HG02610 (cell line): Measurements from ENCODE around the gene FOSL2.
"Not testable (repeated sequence)": the region's sequence is repeated elsewhere in the genome, so short reads cannot be mapped to it uniquely, and the experiment has no call there.

Experiments used
- ATAC-seq: cut with Tn5 transposase; IDR thresholded peaks from one replicate; pipeline ENCODE4 v1.9.1; 2021; ENCODE audit warnings: mild to moderate bottlenecking, moderate library complexity; ENCODE audit not compliant: unreplicated experiment

FOSL2 gene

GRCh38 chr2:28371728-28372127 is 20.9 kb upstream of the FOSL2 start:
- not testable (repeated sequence) for ATAC-seq

DNA sequence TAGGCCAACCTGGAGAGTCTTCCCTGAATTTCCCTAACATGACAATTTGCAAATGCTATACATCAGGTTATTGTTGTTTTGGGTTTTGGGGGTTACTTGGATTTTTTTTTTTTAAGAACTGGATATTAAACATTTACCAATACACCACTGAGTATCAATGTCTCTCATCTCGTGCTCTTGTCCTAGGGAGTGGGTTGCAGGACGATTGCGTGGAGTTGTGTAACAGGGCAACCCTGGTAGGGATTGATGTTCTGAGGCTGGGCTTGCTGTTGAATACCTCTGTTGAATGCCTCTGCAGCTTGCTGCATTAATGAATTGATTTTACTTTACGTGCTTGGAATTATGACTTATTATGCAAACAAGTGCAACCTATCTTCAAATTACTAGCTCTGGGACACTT is 18.8 kb upstream of the FOSL2 start:
- no peak for ATAC-seq

- no peak for ATAC-seq
Measured at GRCh38 chr2:28374331-28374730, 18.3 kb upstream of the FOSL2 start.

- ATAC-seq = no peak
Measured at GRCh38 chr2:28375236-28375635, 17.4 kb upstream of the FOSL2 start.

- ATAC-seq = no peak
Measured at GRCh38 chr2:28375742-28376631, 16.7 kb upstream of the FOSL2 start.

- no peak for ATAC-seq
Measured at GRCh38 chr2:28377195-28377816, 15.4 kb upstream of the FOSL2 start.

DNA sequence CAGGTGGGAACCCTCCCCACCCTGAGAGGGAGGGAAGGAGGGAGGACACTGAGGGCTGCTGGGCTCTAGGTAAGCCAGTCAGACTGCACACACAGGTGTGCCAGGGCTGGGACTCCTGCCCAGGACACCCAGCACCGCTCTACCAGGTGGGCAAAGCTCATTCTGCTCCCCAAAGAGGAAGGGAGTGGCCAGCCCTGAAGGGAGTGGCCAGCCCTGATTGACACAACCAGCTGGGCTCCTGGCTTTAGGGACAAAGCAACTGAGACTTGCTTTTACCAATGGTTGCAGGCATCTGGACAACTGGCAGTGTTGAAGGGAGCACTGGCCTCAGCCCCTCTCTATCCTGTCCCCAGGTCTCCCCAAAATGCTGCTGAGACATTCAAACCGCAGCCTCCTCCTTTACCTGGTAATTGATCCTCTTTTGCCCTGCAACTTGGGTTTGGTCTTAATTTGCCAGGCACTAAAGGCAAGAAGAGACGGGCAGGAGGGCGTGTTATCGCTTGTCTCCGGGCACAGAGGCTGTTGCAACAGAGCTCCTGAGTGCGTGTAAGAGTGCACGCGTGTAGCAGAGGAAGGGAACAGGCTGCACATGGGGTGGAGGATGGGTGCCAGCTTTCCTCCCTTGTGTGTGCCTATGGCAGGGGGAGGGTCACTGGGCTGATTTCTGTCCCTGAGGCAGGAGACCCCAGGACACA is 14.5 kb upstream of the FOSL2 start:
- ATAC-seq = no peak

DNA sequence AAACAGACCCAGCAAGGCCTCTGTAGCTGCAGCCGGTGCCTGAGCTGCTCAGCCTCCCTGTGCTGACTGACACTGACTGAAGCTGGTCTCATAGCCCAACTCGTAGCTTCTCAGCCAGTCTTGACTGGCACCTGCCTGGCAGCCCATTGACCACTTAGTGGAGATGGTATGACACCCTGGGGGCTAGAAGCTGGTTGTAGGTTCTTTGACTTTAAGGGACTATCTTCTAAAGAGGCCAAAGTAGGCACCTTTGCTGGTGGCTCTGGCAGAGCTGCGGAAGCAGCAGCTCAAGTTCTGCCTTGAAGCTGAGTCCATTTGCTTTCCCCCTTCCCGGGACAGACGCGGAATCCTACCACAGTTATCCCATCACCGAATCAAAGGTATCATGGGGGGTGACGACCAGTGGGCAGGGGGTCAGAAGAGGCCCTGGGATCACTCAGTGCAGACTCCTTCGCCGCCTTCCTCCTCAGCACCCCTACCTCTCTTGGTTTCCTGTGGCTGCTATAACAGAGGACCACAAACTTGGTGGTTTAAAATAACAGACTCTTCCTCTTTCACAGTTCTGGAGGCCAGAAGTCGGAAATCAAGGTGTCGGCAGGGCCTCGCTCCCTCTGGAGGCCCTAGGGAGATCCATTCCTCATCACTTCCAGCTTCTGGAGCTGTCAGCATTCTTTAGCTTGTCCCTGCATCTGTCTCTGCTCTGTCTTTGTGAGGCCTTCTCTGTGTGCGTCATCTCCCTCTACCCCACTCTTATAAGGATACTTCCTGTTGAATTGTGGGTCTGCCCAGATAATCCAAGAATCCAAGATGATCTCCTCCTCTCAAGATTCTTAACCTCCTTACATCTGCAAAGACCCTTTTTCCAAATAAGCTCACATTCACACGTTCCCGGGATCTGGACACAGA is 13.7 kb upstream of the FOSL2 start:
- no peak for ATAC-seq

DNA sequence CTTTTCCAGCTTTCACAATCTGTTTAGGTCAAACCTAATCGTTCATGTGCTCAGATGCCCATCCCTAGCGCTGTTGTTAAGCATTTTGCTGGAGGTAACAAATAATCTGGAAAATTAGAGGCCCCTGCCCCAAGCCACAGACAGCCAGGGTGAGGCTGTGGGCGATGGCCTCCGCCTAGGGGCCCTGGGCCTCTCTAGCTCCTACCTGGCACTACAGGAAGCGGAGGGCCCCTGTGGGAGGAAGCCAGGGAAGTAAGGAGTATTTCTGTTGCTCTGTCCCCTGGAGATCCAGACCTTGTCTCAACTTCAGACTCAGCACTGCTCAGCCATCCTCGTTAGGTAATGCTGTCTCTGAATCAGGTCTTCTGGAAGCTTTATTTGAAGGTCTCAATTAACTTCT is 12.4 kb upstream of the FOSL2 start:
- ATAC-seq = no peak

DNA sequence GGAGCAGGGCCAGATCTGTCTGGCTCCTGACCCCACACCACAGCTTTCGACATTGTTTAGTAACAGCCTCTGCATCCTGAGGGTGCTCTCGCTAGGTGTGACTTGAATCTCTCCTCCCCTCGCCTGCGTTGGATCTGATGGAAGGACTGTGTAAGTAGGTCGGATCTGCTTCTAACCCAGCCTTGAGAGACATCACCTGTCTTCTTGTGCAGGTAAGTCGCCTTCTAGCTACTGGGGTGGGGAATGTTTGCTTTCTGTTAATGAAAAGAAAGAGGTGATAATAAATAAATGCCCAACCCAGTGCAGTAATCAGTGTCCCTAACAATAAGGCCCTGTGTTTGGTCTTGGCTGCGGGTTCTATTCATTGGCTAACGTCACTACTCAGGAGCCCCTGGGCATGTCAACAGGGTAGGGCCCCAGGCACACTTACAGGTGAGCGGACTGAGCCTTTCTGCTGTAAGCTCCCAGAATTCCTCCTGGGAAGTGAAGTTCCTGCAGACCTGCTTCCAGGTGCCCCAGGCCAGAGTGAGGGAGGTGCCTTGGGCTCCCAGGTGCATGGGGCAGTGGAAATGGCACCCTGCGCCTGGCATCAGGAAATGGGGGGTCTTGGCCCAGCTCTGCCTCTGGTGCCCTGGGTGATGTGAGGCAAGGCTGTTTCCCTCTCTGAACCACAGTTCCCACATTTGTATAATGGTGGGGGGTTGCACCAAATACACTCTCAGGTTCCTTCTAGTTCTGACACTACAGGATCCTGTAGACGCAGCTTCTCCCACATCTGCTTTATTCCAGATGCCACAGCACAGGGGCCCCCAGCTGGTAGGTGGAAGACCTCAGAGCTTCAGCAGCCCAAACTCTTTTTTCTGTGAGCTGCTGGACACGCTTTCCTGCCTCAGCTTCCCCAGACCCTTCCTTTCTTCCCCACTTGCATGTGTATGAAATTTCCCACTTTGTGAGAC is 11.2 kb upstream of the FOSL2 start:
- no peak for ATAC-seq

GRCh38 chr2:28382755-28383154 is 9.9 kb upstream of the FOSL2 start:
- no peak for ATAC-seq

DNA sequence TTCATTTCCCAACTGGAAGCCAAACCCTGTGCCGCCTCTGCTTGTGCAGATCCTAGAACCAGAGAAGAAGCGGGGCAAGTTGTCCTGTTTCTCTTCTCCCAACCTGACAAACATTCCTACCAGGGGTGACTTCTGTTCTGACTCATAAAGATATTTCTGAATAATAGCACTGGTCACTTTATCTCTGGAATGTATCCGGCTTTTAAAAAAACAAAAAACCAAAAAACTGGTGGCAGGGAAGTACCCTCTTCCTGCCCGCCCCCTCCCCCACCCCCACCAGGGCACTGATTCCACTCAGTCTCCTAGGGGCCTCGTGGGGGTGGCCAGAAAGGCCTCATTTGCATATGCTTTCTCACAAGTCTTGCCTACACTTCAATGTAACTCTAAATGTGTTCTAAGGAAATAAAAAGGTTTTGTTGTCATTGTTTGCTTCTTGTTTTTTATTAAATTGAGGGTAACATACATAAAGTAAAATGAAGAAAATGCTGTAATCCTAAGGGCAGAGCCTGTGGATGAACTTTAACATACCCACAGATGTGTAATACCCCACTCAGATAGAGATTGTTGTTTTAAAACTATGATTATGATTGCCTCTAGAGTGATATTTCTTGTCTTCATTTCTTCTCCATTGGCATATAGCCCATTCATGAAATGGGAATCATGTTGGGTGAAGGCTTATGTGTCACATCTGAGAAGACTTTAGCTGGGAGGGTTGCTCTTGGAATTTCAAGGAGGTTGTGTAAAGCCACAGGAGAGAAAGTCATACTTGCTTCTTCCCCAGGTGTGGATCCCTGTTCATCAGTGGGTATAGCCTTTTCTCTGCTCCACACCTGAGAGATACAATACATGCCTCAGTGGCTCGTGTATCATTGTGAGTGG is 5.3 kb upstream of the FOSL2 start:
- ATAC-seq = no peak

DNA sequence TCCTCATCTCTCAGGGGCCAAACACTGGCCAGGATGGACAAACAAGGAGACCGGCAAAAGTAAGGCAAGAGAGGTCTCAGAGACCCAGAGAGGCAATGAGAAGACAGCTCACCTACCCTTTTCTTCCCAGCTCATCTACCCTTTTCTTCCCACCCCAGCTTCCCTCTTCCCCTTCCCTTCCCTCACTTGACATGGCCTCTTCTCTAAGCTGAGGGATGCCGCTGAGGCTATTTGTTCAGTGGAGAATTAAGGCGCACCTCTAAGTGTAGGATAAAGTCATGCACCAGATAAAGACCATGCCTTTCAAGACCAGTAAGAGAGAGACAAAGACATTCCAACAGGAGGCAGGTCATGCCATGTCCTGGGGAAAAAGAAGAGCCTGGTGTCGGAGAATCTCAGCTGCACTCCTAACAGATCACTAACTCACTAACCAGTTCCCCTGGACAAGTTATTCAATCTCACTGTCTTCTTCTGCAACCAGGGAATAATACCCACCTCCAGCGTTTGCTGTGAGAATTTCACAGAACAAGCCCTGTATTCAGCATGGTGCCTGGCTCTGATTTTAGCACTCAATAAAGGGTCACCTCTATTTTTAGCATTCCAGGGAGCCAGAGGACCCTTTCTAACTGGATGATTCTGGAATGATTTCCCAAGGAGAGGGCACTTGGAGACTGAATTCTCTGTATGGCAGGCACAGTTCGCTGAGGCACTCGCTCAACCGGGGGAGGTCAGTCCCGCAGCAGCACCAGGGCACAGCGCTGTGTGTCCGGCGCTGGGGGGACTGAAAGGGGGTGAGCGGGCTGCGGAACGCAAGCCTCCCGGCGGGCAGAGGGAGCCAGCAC is 3.0 kb upstream of the FOSL2 start:
- ATAC-seq = no peak

DNA sequence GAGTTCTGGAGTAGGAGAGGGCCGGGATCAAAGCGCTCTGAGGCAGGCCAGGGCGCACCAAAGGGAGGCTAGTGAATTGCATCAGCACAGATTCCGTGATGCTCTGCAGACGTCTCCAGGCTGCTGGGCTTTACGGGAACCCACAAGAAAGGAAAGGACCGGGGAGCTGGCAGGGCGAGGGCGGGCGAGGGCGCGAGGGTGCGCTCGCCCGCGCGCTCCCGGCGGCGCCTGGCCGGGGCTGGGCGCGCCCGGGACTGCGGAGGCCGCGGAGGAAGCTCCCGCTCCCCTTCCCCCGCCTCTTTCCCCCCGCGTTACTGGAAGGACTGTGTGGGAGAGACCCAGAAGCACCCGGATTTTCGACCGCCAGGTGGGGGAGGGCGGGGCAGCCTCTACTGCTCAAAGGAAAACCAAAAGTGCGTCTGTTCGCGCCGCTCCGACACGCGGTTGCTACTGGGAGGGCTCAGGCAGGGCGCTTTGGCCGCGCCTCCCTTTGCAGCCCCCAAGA is 2.4 kb upstream of the FOSL2 start:
- no peak for ATAC-seq

- ATAC-seq = no peak
Measured at GRCh38 chr2:28390746-28391563, 1.7 kb upstream of the FOSL2 start.

DNA sequence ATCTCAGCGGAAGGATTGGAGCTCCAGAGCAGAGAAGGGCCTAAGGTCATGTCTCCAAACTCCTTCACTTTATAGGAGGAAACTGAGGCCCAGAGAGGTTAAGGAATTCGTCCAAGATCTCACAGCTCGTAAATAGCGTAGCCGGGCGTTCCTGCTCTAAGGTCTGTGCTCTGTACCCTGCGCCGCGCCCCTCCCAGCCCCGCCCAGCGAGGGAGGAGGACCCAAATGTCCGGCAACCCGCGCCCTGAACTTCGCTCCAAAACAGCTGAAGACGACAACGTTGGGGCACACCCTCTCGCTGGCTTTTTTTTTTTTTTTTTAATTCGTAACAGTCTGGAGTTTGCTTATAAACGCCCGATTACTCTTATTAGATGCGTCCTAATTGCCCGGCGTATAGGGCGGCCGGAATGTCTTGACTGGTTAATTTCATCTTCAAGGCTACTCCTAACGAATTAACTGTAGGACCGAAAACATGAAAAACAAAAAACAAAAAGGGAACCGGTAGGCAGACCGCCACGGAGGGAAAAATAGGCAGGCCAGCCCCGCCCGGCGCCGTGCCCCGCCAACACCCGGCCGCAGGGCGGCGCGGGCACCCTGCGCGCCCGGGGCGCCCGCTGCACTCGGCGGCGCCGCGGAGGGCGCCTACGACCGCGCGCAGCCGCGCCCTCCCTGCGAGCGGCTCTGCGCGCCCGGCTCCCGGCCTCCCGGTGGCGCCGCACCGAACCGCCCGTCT is 928 bp upstream of the FOSL2 start:
- ATAC-seq = peak; percentile 27
